Activated naive CD4-positive, alpha-beta T cell treated with anti-CD3 and anti-CD28 coated beads for 36 hours (primary cell): ENCODE data around the gene HSD17B8. TPM values are rescaled to one million over a fixed set of nuclear protein-coding genes. Genes with fewer than 3 reads are reported as not detected.

Experiments
- CTCF ChIA-PET: fragments of 350-600 bp; sonication (Branson Sonifier 250); formaldehyde crosslinking; loops from one replicate; lab custom pipeline; 2021; ENCODE audit warnings: antibody characterized with exemption; lab: Charles Lee
- DNase-seq: peaks from one replicate; pipeline ENCODE4 v3.0.0-alpha.2; 2020
- H3K27ac Mint-ChIP-seq: one replicate; pipeline ENCODE4 v1.8.0; 2021; ENCODE audit warnings: mild to moderate bottlenecking, mixed read lengths
- H3K27me3 Mint-ChIP-seq: one replicate; pipeline ENCODE4 v1.8.0; 2021; ENCODE audit warnings: low read depth, mixed read lengths
- H3K36me3 Mint-ChIP-seq: one replicate; pipeline ENCODE4 v1.8.0; 2021; ENCODE audit warnings: low read depth, mixed read lengths
- H3K4me1 Mint-ChIP-seq: one replicate; pipeline ENCODE4 v1.8.0; 2021; ENCODE audit warnings: low read depth, mixed read lengths
- H3K4me3 Mint-ChIP-seq: one replicate; pipeline ENCODE4 v1.8.0; 2021; ENCODE audit warnings: mild to moderate bottlenecking, moderate library complexity, mixed read lengths
- H3K9me3 Mint-ChIP-seq: one replicate; pipeline ENCODE4 v1.8.0; 2021; ENCODE audit warnings: mixed read lengths
- intact Hi-C: fragments of 100-400 bp; cut with micrococcal nuclease; formaldehyde crosslinking; loops from one replicate; pipeline ENCODE4 v1.15.1; 2023
- total RNA-seq, 2 experiments: library from RNA; stranded (reverse); gene quantifications; one replicate each; pipeline ENCODE4 v1.2.3, GENCODE V29; 2021

Gene HSD17B8
- total RNA-seq, 2 experiments from 2014 or later: 31.3 to 33.5 TPM

GRCh38 chr6:33197431-33198048 lies 6.9 kb upstream of the HSD17B8 start:
- Mint-ChIP-seq H3K27me3 (no peaks in the 10 kb centered on the region), H3K27ac (peak overlapping the region; percentile 69), H3K4me1 (peaks cover 49% of the 10 kb centered on the region), H3K4me3 (peak overlapping the region; percentile 16), H3K36me3 (peaks cover 34% of the 10 kb centered on the region), H3K9me3 (no peaks in the 10 kb centered on the region)
- intact Hi-C loops: loop anchor here (1.0 to 10.0 kb wide), 2 partner anchors 36 to 1047 kb away; partner anchors contain the start of gene SMIM29
- CTCF ChIA-PET: interaction anchor here (0.5 to 3.3 kb wide), 19 partner anchors 8 to 217 kb away, joined by 3 to 21 read pairs (median 4); no protein-coding TSS in a partner anchor
- peak; percentile 39 for DNase-seq

GRCh38 chr6:33198159-33198852 lies 6.1 kb upstream of the HSD17B8 start:
- Mint-ChIP-seq H3K36me3 (peaks cover 42% of the 10 kb centered on the region), H3K27me3 (no peaks in the 10 kb centered on the region), H3K9me3 (no peaks in the 10 kb centered on the region), H3K4me1 (peaks cover 52% of the 10 kb centered on the region), H3K27ac (peak overlapping the region; percentile 26), H3K4me3 (peak overlapping the region; percentile 98)
- intact Hi-C loops: loop anchor here (10.0 kb wide), 1 partner anchor 1046 kb away; the partner anchor contains the start of gene SMIM29
- CTCF ChIA-PET: interaction anchor here (0.8 to 3.3 kb wide), 13 partner anchors 9 to 218 kb away, joined by 3 to 21 read pairs (median 4); no protein-coding TSS in a partner anchor
- DNase-seq: no peak

- no peaks in the 10 kb centered on the region for H3K27me3 Mint-ChIP-seq
- H3K36me3 Mint-ChIP-seq: peaks cover 43% of the 10 kb centered on the region
Measured at GRCh38 chr6:33198853-33199436, 5.5 kb upstream of the HSD17B8 start.

GRCh38 chr6:33199687-33200218 lies 4.7 kb upstream of the HSD17B8 start:
- Mint-ChIP-seq H3K4me3 (peak overlapping the region; percentile 98), H3K9me3 (no peaks in the 10 kb centered on the region), H3K27ac (peak overlapping the region; percentile 97), H3K27me3 (no peaks in the 10 kb centered on the region), H3K36me3 (peaks cover 44% of the 10 kb centered on the region), H3K4me1 (peaks cover 54% of the 10 kb centered on the region)
- DNase-seq: peak; percentile 77
- intact Hi-C loops: loop anchor here (1.0 to 10.0 kb wide), 9 partner anchors 50 to 1045 kb away; partner anchors contain the start of genes CUTA, GPSM3, PBX2 and PHF1
- CTCF ChIA-PET: interaction anchor here (0.6 to 1.3 kb wide), 3 partner anchors 49 to 264 kb away, joined by 3 to 4 read pairs (median 3); no protein-coding TSS in a partner anchor

More at GRCh38 chr6:33198853-33199436, 5.5 kb upstream of the HSD17B8 start:
- Mint-ChIP-seq H3K27ac (peak overlapping the region; percentile 86), H3K9me3 (no peaks in the 10 kb centered on the region), H3K4me3 (peak overlapping the region; percentile 98), H3K4me1 (peaks cover 52% of the 10 kb centered on the region)
- intact Hi-C loops: loop anchor here (10.0 kb wide), 1 partner anchor 1046 kb away; the partner anchor contains the start of gene SMIM29
- CTCF ChIA-PET: interaction anchor here (1.3 to 3.3 kb wide), 3 partner anchors 15 to 50 kb away, joined by 3 to 21 read pairs (median 8); no protein-coding TSS in a partner anchor
- DNase-seq: no peak

GRCh38 chr6:33200219-33201146 lies 4.0 kb upstream of the HSD17B8 start, which contains the start of the genes RXRB and SLC39A7:
TSS of gene RXRB (minus strand) at chr6:33200665. CDS start at chr6:33200476, 189 bp downstream.
TSS of gene SLC39A7 (plus strand) at chr6:33200867. CDS start at chr6:33201246, 379 bp downstream.
- H3K27me3 Mint-ChIP-seq: no peaks in the 10 kb centered on the region
- H3K36me3 Mint-ChIP-seq: peaks cover 38% of the 10 kb centered on the region
- peak within 1 kb of the TSS; percentile 97 for H3K27ac Mint-ChIP-seq
- DNase-seq: peak; percentile 100
- intact Hi-C loops: loop anchor here (1.0 to 10.0 kb wide), 8 partner anchors 49 to 1006 kb away; partner anchors contain the start of genes CUTA, GPSM3, PBX2 and PHF1
- CTCF ChIA-PET: interaction anchor here (0.6 kb wide), 2 partner anchors 202 to 265 kb away, joined by 3 to 4 read pairs; no protein-coding TSS in a partner anchor
- H3K9me3 Mint-ChIP-seq: no peaks in the 10 kb centered on the region
- H3K4me3 Mint-ChIP-seq: peak within 1 kb of the TSS; percentile 98
- peaks cover 60% of the 10 kb centered on the region for H3K4me1 Mint-ChIP-seq

- Mint-ChIP-seq H3K27me3 (no peaks in the 10 kb centered on the region), H3K36me3 (peaks cover 33% of the 10 kb centered on the region), H3K9me3 (no peaks in the 10 kb centered on the region), H3K4me3 (peak overlapping the region; percentile 98), H3K27ac (peak overlapping the region; percentile 97), H3K4me1 (peaks cover 67% of the 10 kb centered on the region)
- intact Hi-C loops: loop anchor here (2.0 to 10.0 kb wide), 4 partner anchors 210 to 1006 kb away; partner anchors contain the start of genes GPSM3, PBX2 and PHF1
- DNase-seq: no peak
- CTCF ChIA-PET: no interaction called here
Measured at GRCh38 chr6:33201147-33201545, 3.3 kb upstream of the HSD17B8 start.

- Mint-ChIP-seq H3K27ac (peak overlapping the region; percentile 97), H3K27me3 (no peaks in the 10 kb centered on the region), H3K9me3 (no peaks in the 10 kb centered on the region), H3K4me1 (peaks cover 75% of the 10 kb centered on the region), H3K36me3 (peaks cover 28% of the 10 kb centered on the region), H3K4me3 (peak overlapping the region; percentile 98)
- CTCF ChIA-PET: no interaction called here
- DNase-seq: peak; percentile 4
- intact Hi-C loops: loop anchor here (2.0 to 10.0 kb wide), 4 partner anchors 209 to 1007 kb away; partner anchors contain the start of genes GPSM3, PBX2 and PHF1
Measured at GRCh38 chr6:33201935-33202334, 2.5 kb upstream of the HSD17B8 start.

- Mint-ChIP-seq H3K36me3 (peaks cover 28% of the 10 kb centered on the region), H3K4me3 (peak overlapping the region; percentile 98), H3K4me1 (peaks cover 71% of the 10 kb centered on the region), H3K9me3 (no peaks in the 10 kb centered on the region), H3K27ac (peak overlapping the region; percentile 97), H3K27me3 (no peaks in the 10 kb centered on the region)
- DNase-seq: peak; percentile 4
- CTCF ChIA-PET: no interaction called here
- intact Hi-C loops: loop anchor here (10.0 kb wide), 2 partner anchors 372 to 1008 kb away; partner anchors contain the start of genes GPSM3 and PBX2
Measured at GRCh38 chr6:33202799-33203198, 1.7 kb upstream of the HSD17B8 start.

- Mint-ChIP-seq H3K4me3 (peak overlapping the region; percentile 85), H3K9me3 (no peaks in the 10 kb centered on the region), H3K36me3 (peaks cover 28% of the 10 kb centered on the region), H3K4me1 (peaks cover 63% of the 10 kb centered on the region), H3K27ac (peak overlapping the region; percentile 60), H3K27me3 (no peaks in the 10 kb centered on the region)
- CTCF ChIA-PET: no interaction called here
- DNase-seq: no peak
- intact Hi-C loops: loop anchor here (10.0 kb wide), 2 partner anchors 371 to 1009 kb away; partner anchors contain the start of genes GPSM3 and PBX2
Measured at GRCh38 chr6:33203443-33204164, 851 bp upstream of the HSD17B8 start.

- Mint-ChIP-seq H3K27me3 (no peaks in the 10 kb centered on the region), H3K4me1 (peaks cover 63% of the 10 kb centered on the region), H3K4me3 (peak overlapping the region; percentile 85), H3K9me3 (no peaks in the 10 kb centered on the region), H3K27ac (peak overlapping the region; percentile 60), H3K36me3 (peaks cover 28% of the 10 kb centered on the region)
- CTCF ChIA-PET: interaction anchor here (1.6 kb wide), 1 partner anchor 45 kb away, joined by 9 read pairs; no protein-coding TSS in a partner anchor
- intact Hi-C loops: loop anchor here (10.0 kb wide), 2 partner anchors 371 to 1009 kb away; partner anchors contain the start of genes GPSM3 and PBX2
- DNase-seq: no peak
Measured at GRCh38 chr6:33204165-33204414, 365 bp upstream of the HSD17B8 start.
